HepG2 (cell line): ENCODE results near the gene TSPAN18. TPM values are rescaled to one million over a fixed set of nuclear protein-coding genes. Genes with fewer than 3 reads are reported as not detected.

Experiments
- ATAC-seq: fragments of 200-7000 bp; cut with Tn5 transposase; 3 replicates; pipeline ENCODE4 v1.9.1; 2020; ENCODE audit warnings: mild to moderate bottlenecking, moderate library complexity
- BruUV-seq: library from RNA; stranded (reverse); fragments of 400-500 nt; replicated peaks from 2 replicates; lab custom pipeline; 2021; lab: Mats Ljungman, UMichigan
- CTCF ChIA-PET: fragments of 300-600 bp; formaldehyde crosslinking; extraction: SDS; loops from one replicate; lab custom pipeline; 2021; ENCODE audit warnings: low total read pairs, inconsistent platforms, low intra/inter-chr PET ratio; lab: Yijun Ruan, JAX
- POLR2A ChIA-PET: fragments of 350-600 bp; sonication (Branson Sonifier 250); formaldehyde crosslinking; loops from one replicate; lab custom pipeline; 2020; ENCODE audit warnings: antibody characterized with exemption, inconsistent platforms; lab: Yijun Ruan, JAX
- DNase-seq: peaks from one replicate; pipeline ENCODE4 v3.0.0-alpha.2; 2015; ENCODE audit warnings: low spot score
- FAIRE-seq: peaks from 3 replicates; lab custom pipeline; 2011; peaks lifted over from hg19 to GRCh38; lab: Jason Lieb, UNC
- H2AFZ ChIP-seq: one replicate; pipeline ENCODE4 v1.6.1; 2011; ENCODE audit warnings: low read length, inconsistent platforms
- H3K27ac ChIP-seq: fragments of 300-600 bp; 3 replicates; pipeline ENCODE4 v1.8.0; 2011; ENCODE audit warnings: mixed run types, mild to moderate bottlenecking, mixed read lengths, low read length, inconsistent platforms; ENCODE audit not compliant: insufficient read depth; ENCODE audit errors: extremely low read length
- H3K27me3 ChIP-seq, 2 experiments: fragments of 200-600 bp in 1 of 2; 2 replicates in 1 of 2; 3 replicates in 1 of 2; pipeline versions ENCODE4 v1.6.0 to v1.8.0; 2011; ENCODE audit warnings: low read length in 2 of 2, mild to moderate bottlenecking in 2 of 2, moderate library complexity in 2 of 2, inconsistent platforms in 1 of 2; ENCODE audit not compliant: insufficient read depth in 2 of 2, control insufficient read depth in 1 of 2
- H3K36me3 ChIP-seq, 2 experiments: fragments of 200-600 bp in 1 of 2; replicated peaks in 1 of 2; 2 replicates in 1 of 2; 3 replicates in 1 of 2; pipeline versions ENCODE4 v1.5.1 to v1.8.0; 2011; ENCODE audit warnings: low read length in 2 of 2, inconsistent platforms in 1 of 2; ENCODE audit not compliant: insufficient read depth in 2 of 2, control insufficient read depth in 1 of 2
- H3K4me1 ChIP-seq: 2 replicates; pipeline ENCODE4 v1.5.1; 2012; ENCODE audit warnings: low read length, inconsistent platforms; ENCODE audit not compliant: insufficient read depth
- H3K4me2 ChIP-seq: 2 replicates; pipeline ENCODE4 v1.6.0; 2011; ENCODE audit warnings: low read depth, low read length, inconsistent platforms
- H3K4me3 ChIP-seq, 3 experiments: fragments of 200-600 bp in 1 of 3; sonication (generic), shearing (Covaris generic) in 1 of 3; replicated peaks in 1 of 3; 2 replicates each; pipeline ENCODE4 v1.5.1; 2011 to 2016; ENCODE audit warnings: low read length in 3 of 3, inconsistent platforms in 2 of 3, low read depth in 2 of 3, mild to moderate bottlenecking in 2 of 3, control low read depth in 1 of 3, mixed read lengths in 1 of 3; ENCODE audit not compliant: insufficient read depth in 1 of 3
- H3K79me2 ChIP-seq: one replicate; pipeline ENCODE4 v1.6.1; 2011; ENCODE audit warnings: low read length, inconsistent platforms; ENCODE audit not compliant: insufficient read depth
- H3K9ac ChIP-seq: 2 replicates; pipeline ENCODE4 v1.6.0; 2011; ENCODE audit warnings: mild to moderate bottlenecking, low read depth, low read length, inconsistent platforms; ENCODE audit not compliant: insufficient read depth
- H3K9me3 ChIP-seq: 2 replicates; pipeline ENCODE4 v1.5.1; 2012; ENCODE audit warnings: mild to moderate bottlenecking, low read length
- H4K20me1 ChIP-seq: 2 replicates; pipeline ENCODE4 v1.6.0; 2011; ENCODE audit warnings: inconsistent platforms, mild to moderate bottlenecking, low read length, moderate library complexity; ENCODE audit not compliant: insufficient read depth
- HOXA9 ChIP-seq: sonication (generic); formaldehyde crosslinking; IDR thresholded peaks from 2 replicates; pipeline ENCODE4 v1.8.1; 2022; ENCODE audit warnings: missing genetic modification reagents, mild to moderate bottlenecking, moderate library complexity, borderline replicate concordance
- NFYB ChIP-seq: sonication (generic); formaldehyde crosslinking; IDR thresholded peaks from 2 replicates; pipeline ENCODE4 v1.4.0; 2020; ENCODE audit warnings: missing genetic modification reagents
- SYNCRIP ChIP-seq: fragments of 200-400 bp; formaldehyde crosslinking; IDR thresholded peaks from 2 replicates; pipeline ENCODE4 v1.6.1; 2018; ENCODE audit warnings: mild to moderate bottlenecking, low read depth, low read length; ENCODE audit not compliant: insufficient read depth
- TRIM24 ChIP-seq: sonication (generic); formaldehyde crosslinking; IDR thresholded peaks from 2 replicates; pipeline ENCODE4 v1.8.0; 2022; ENCODE audit warnings: mild to moderate bottlenecking, missing genetic modification reagents
- ZNF160 ChIP-seq: sonication (generic); formaldehyde crosslinking; IDR thresholded peaks from 2 replicates; pipeline ENCODE4 v1.8.0; 2022; ENCODE audit warnings: mild to moderate bottlenecking, inconsistent platforms, missing genetic modification reagents
- ZNF441 ChIP-seq: sonication (generic); formaldehyde crosslinking; IDR thresholded peaks from 2 replicates; pipeline ENCODE4 v1.7.0; 2021; ENCODE audit warnings: missing genetic modification reagents, borderline replicate concordance
- ZNF496 ChIP-seq: sonication (generic); formaldehyde crosslinking; IDR thresholded peaks from 2 replicates; pipeline ENCODE4 v1.8.1; 2023; ENCODE audit warnings: mild to moderate bottlenecking, moderate library complexity, missing genetic modification reagents; ENCODE audit not compliant: insufficient replicate concordance
- ZNF777 ChIP-seq: sonication (generic); formaldehyde crosslinking; IDR thresholded peaks from 2 replicates; pipeline ENCODE4 v1.4.0; 2020; ENCODE audit warnings: missing genetic modification reagents
- WGBS: methylation state at CpG from one replicate; pipeline ENCODE4 v1.1.6; 2017; ENCODE audit warnings: low lambda C conversion rate; 5-methylcytosine and 5-hydroxymethylcytosine counted together
- in situ Hi-C: cut with HindIII; loops from 2 replicates; pipeline ENCODE4 v1.10.0; 2017; ENCODE audit warnings: low pct_unique_long_range_greater_than_20kb; ENCODE audit not compliant: extremely low pct_ligation_motif_present
- intact Hi-C: fragments of 100-400 bp; cut with micrococcal nuclease; formaldehyde crosslinking; loops from one replicate; pipeline ENCODE4 v1.10.0; 2022; ENCODE audit not compliant: unreplicated experiment
- polyA plus RNA-seq, 8 experiments: library from polyadenylated mRNA; depleted of rRNA in 3 of 8; stranded (reverse) in 7 of 8; unstranded in 1 of 8; fragments of >200 nt; fragmentation: Illumina TruSeq in 4 of 8; extraction: Trizol in 4 of 8; gene quantifications; 2 replicates each; pipeline versions ENCODE4 v1.2.1 to v1.2.3, GENCODE V29; 2011 to 2016; ENCODE audit warnings: low read depth in 4 of 8, missing spikeins in 1 of 8, mixed read lengths in 1 of 8; ENCODE audit not compliant: insufficient read depth in 1 of 8
- total RNA-seq, 5 experiments: library from RNA; depleted of rRNA; stranded (reverse); fragments of >200 nt; fragmentation: Illumina TruSeq; extraction: Trizol; gene quantifications; 2 replicates each; pipeline ENCODE4 v1.2.3, GENCODE V29; 2016; ENCODE audit warnings: low read depth in 1 of 5
- TF ChIP-seq, protein P1 (sequence below): sonication (generic); formaldehyde crosslinking; IDR thresholded peaks from 2 replicates; pipeline ENCODE4 v1.8.0; 2022; ENCODE audit warnings: missing genetic modification reagents, mild to moderate bottlenecking, moderate library complexity, borderline replicate concordance
- TF ChIP-seq, protein P2 (sequence below): sonication (generic); formaldehyde crosslinking; conservative IDR thresholded peaks from 2 replicates; pipeline ENCODE4 v1.4.0; 2020; ENCODE audit warnings: missing genetic modification reagents
- TF ChIP-seq, protein P3 (sequence below): sonication (generic); formaldehyde crosslinking; IDR thresholded peaks from 2 replicates; pipeline ENCODE4 v1.5.1; 2020; ENCODE audit warnings: mild to moderate bottlenecking, missing genetic modification reagents, moderate library complexity

Gene TSPAN18
- total and polyA plus RNA-seq, 2 of the 13 experiments (the other 11 are each of a cell fraction or from before 2014, with no cell fraction given), result not detected

DNA sequence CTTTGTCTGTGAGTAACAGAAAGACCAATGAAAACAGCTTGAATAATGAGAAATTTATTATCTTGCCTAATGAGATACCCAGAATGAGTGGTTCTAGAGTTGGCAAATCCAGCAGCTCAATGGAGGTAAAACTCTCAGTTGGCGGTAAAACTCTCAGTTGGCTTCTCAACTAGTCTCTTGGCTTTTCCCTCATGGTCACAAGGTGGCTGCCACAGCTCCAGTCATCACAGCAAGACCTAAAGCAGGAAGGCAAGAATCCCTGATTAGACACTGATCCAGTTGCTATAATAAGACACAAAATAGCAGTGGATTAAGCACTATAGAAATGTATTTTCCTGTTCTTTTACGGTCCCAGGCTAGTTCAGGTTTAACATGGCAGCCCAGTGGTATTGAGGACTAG, 37.5 kb upstream of the TSPAN18 start:
- Histone ChIP-seq H3K9me3 (no peaks in the 10 kb centered on the region), H3K27ac (no peak overlapping the region), H4K20me1 (no peaks in the 10 kb centered on the region), H2AFZ (no peak overlapping the region), H3K36me3 (no peaks in the 10 kb centered on the region), H3K4me1 (no peaks in the 10 kb centered on the region), H3K9ac (no peak overlapping the region), H3K4me3 (no peak overlapping the region), H3K27me3 (no peaks in the 10 kb centered on the region; a peak in 1 of 5 replicates), H3K79me2 (no peaks in the 10 kb centered on the region), H3K4me2 (no peak overlapping the region)
- DNase-seq (no peak), FAIRE-seq (no peak), ATAC-seq (no peak)
- BruUV-seq, result no TSS peak
- intact Hi-C loops (no loop called here), in situ Hi-C loops (no loop called here)
- ChIA-PET CTCF (no interaction called here), POLR2A (no interaction called here)
- TF ChIP-seq SYNCRIP (no peak), ZNF777 (CRISPR knock-in tag) (no peak), HOXA9 (CRISPR knock-in tag) (no peak), ZNF496 (no peak), NFYB (no peak), ZNF160 (CRISPR knock-in tag) (no peak), TRIM24 (CRISPR knock-in tag) (no peak), ZNF441 (CRISPR knock-in tag) (no peak)
- TF ChIP-seq, protein P1, sequence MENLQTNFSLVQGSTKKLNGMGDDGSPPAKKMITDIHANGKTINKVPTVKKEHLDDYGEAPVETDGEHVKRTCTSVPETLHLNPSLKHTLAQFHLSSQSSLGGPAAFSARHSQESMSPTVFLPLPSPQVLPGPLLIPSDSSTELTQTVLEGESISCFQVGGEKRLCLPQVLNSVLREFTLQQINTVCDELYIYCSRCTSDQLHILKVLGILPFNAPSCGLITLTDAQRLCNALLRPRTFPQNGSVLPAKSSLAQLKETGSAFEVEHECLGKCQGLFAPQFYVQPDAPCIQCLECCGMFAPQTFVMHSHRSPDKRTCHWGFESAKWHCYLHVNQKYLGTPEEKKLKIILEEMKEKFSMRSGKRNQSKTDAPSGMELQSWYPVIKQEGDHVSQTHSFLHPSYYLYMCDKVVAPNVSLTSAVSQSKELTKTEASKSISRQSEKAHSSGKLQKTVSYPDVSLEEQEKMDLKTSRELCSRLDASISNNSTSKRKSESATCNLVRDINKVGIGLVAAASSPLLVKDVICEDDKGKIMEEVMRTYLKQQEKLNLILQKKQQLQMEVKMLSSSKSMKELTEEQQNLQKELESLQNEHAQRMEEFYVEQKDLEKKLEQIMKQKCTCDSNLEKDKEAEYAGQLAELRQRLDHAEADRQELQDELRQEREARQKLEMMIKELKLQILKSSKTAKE (CRISPR knock-in tag), result no peak
- TF ChIP-seq, protein P2, sequence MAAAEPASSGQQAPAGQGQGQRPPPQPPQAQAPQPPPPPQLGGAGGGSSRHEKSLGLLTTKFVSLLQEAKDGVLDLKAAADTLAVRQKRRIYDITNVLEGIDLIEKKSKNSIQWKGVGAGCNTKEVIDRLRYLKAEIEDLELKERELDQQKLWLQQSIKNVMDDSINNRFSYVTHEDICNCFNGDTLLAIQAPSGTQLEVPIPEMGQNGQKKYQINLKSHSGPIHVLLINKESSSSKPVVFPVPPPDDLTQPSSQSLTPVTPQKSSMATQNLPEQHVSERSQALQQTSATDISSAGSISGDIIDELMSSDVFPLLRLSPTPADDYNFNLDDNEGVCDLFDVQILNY (CRISPR knock-in tag), result no peak
- TF ChIP-seq, protein P3, sequence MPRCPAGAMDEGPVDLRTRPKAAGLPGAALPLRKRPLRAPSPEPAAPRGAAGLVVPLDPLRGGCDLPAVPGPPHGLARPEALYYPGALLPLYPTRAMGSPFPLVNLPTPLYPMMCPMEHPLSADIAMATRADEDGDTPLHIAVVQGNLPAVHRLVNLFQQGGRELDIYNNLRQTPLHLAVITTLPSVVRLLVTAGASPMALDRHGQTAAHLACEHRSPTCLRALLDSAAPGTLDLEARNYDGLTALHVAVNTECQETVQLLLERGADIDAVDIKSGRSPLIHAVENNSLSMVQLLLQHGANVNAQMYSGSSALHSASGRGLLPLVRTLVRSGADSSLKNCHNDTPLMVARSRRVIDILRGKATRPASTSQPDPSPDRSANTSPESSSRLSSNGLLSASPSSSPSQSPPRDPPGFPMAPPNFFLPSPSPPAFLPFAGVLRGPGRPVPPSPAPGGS (CRISPR knock-in tag), result no peak
- 8% methylated on average over 2 of the region's 2 CpGs for WGBS
